Measurements from ENCODE around the gene VPS13D.

- TF ChIP-seq, protein P1, sequence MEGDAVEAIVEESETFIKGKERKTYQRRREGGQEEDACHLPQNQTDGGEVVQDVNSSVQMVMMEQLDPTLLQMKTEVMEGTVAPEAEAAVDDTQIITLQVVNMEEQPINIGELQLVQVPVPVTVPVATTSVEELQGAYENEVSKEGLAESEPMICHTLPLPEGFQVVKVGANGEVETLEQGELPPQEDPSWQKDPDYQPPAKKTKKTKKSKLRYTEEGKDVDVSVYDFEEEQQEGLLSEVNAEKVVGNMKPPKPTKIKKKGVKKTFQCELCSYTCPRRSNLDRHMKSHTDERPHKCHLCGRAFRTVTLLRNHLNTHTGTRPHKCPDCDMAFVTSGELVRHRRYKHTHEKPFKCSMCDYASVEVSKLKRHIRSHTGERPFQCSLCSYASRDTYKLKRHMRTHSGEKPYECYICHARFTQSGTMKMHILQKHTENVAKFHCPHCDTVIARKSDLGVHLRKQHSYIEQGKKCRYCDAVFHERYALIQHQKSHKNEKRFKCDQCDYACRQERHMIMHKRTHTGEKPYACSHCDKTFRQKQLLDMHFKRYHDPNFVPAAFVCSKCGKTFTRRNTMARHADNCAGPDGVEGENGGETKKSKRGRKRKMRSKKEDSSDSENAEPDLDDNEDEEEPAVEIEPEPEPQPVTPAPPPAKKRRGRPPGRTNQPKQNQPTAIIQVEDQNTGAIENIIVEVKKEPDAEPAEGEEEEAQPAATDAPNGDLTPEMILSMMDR (IDR thresholded peaks at IDR 0.05): no peak
- TF ChIP-seq USF1 (CRISPR knock-in tag; IDR thresholded peaks at IDR 0.05): no peak
- TF ChIP-seq, protein P2, sequence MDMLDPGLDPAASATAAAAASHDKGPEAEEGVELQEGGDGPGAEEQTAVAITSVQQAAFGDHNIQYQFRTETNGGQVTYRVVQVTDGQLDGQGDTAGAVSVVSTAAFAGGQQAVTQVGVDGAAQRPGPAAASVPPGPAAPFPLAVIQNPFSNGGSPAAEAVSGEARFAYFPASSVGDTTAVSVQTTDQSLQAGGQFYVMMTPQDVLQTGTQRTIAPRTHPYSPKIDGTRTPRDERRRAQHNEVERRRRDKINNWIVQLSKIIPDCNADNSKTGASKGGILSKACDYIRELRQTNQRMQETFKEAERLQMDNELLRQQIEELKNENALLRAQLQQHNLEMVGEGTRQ (CRISPR knock-in tag; IDR thresholded peaks at IDR 0.05): no peak
- no peak for TF ChIP-seq MXD4 (CRISPR knock-in tag; IDR thresholded peaks at IDR 0.05; ENCODE audit: borderline replicate concordance)
- TF ChIP-seq ZNF263 (CRISPR knock-in tag; IDR thresholded peaks at IDR 0.05; ENCODE audit: low read depth): no peak
- no peak for TF ChIP-seq ZNF138 (CRISPR knock-in tag; conservative IDR thresholded peaks at IDR 0.05)
- no peak for TF ChIP-seq HMGXB4 (CRISPR knock-in tag; IDR thresholded peaks at IDR 0.05)
These were observed 48.3 kb upstream of the VPS13D start for GRCh38 chr1:12181568-12181967.

Measured in WTC11 (cell line).